HG03025 (cell line): ENCODE data around the gene CSRNP3.

ENCODE experiments used
- ATAC-seq: cut with Tn5 transposase; IDR thresholded peaks from one replicate; pipeline ENCODE4 v1.9.1; 2021; ENCODE audit warnings: mild to moderate bottlenecking, moderate library complexity; ENCODE audit not compliant: unreplicated experiment, low FRiP score

CSRNP3 gene

GRCh38 chr2:165470361-165470760 lies 863 bp downstream of the CSRNP3 start:
- ATAC-seq = no peak

- ATAC-seq = no peak
These were observed 2.0 kb downstream of the CSRNP3 start for GRCh38 chr2:165471349-165471950.

GRCh38 chr2:165472922-165473321 lies 3.4 kb downstream of the CSRNP3 start:
- ATAC-seq = no peak

DNA sequence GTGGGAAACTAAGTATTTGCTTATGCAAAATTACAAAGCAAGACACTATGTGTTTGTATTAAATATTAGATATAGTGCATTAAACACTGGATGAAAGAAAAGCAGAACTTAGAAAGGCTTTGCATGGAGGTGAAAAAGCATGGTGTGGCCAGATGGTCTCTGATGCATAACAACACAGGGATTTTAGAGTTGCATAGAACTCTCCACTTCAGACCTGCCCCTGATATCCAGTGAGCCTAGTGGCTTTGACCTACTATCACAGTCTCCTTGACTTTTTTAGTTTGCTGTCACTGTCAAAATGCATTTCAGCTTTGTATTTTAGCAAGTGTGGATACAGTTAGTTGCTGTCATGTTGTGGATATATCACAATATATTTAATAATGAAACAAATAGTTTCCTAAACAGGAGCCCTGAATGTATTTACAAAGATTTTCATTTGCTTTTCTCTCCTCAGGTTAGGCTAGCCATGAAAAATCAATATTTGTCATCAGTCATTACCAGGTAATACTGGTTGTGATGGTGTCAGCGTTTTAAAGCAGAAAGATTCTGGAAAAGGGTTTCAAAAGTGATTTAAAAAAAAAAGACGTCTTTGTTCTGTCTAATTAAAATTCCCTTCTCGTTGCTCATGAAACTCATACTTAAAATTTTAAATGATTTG lies 5.2 kb downstream of the CSRNP3 start:
- no peak for ATAC-seq

DNA sequence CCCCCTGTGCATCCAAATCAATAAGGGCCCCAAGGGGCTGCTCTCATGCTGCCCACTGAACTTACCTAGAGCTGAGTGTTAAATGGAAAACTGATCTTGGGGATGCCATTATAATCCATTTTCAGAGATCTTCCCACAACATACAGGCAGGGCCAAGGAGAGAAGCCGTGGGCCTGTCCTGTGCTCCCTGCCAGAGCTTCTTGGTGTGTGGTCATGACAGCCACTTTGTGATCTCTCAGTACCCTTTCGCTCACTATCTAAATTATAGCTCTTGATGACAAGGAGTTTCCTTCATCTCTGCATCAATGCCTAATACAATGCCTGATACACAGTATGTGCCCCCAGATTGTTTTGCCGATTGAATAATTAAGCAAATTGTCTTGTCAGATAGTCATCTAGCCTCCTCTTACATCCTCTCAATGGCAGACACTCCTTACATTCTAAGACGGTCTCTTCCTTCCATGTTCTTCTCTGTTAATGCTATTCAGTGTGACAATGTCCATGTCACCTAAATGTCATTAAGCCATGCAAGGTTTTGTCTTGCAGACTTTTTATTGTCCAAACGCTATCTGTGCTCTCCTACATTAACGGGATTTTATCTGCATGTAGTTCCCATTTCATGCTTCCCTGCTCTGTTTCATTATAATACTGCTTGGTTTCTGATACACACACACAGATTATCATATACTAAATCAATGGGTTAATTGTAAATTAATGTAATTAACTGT lies 5.9 kb downstream of the CSRNP3 start:
- no peak for ATAC-seq

DNA sequence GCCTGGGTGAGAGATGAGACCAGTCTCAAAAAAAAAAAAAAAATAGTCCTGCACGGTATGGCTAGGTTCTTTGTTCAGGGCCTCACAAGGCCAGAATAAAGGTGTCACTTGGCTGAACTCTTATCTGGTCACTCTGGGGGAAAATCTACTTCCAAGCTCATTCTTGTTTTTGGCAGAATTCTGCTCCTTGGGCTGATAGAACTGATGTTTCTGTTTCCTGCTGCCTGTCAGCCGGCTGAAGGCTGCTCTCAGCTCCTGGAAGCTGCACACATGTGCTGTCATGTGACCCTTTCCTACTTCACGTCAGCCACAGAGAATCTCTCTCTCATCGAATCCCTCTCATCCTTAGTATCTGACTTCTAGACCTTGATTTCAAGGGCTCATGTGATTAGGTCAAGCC lies 10.4 kb downstream of the CSRNP3 start:
- ATAC-seq = no peak

DNA sequence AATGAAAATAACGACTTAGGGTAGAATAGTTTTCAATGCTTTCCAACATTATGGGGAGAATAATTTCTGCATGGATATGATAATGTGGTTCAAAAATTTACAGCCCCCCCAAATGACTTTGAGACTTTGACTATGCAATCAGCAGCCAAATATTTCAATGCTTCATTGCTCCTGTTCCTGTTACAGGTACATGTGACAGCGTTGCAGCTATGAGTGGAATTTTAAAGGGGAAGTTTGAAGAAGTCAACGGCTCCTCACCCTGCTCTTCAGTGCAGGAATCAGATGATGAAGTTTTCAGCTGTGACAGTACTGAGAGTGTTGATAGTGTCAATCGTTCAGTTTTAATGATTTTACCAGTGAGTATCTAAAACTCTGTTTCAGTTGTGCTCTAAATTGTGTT lies 25.1 kb downstream of the CSRNP3 start:
- no peak for ATAC-seq

GRCh38 chr2:165497659-165498317 lies 28.3 kb downstream of the CSRNP3 start:
- ATAC-seq = no peak

DNA sequence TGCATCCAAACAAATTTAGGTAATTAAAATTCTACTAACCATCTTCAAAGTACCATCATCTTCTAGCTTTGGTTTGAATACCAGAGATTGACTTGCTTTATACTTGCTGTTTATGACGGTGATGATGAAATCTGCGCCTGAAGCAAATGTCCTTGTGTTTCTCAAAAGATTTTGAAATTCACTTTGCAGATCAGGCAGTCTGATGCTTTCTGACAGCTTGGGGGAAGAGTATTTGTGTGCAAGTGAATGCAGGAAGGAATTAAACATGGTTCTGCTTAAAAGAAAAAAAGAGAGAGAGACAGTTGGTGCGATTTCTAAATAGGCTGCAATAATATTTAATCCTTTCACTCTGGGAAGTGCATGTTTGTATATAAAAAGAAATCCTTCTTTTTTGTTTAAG lies 29.6 kb downstream of the CSRNP3 start:
- no peak for ATAC-seq

- ATAC-seq = no peak
These were observed 30.5 kb downstream of the CSRNP3 start for GRCh38 chr2:165500001-165500400.

DNA sequence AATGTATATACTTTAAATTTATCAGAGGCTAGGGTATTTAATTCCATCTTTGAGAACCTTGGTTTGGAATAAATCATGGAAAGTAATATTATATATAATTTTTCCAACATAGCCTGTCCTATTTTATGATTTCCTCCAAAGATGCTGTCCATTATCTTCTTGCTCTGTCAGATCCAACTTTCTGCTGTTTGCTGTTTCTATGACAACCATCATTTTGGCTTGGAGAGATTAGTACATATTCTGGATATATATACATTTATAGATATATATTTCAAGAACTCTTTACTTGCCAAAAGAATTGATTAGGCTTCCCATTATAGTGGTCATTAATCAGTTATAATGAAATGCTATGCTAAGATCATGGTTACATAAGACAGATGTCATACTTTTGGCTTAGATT lies 31.3 kb downstream of the CSRNP3 start:
- ATAC-seq = no peak

DNA sequence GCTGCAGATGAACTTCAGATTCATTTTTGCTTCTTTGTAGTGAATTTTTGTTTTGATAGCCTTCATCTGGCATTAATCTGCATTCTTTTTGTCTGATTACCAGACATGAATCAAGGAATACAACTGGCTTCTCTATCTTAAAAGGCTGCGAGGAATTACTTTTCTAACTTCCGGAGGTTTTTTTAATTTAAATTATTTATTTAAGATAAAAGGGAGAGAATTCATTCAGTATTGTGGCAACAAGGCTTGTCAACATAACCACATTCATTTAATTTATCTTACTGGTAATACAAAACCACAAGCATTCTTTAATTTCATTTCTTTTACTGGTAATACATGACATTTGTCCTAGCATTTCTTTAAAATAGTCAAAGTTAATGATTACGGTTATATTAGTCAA lies 36.0 kb downstream of the CSRNP3 start:
- ATAC-seq = no peak

DNA sequence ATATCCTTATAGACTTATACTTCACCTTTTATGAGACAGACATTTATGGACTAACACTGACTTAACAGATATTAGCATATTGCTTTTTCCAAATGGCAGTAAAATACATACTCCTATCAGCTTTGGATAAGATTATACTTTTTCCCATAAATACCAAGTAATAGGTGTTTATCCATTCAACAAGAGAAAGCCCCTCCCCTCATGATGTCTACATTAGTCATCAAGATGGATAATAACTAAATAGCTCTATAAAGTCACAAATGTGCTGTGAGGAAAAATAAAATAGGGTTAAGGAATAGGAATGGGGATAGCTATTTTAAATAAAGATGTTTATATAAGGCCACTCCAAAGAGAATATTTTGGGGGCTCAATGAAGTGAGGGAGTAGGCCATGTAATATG lies 39.4 kb downstream of the CSRNP3 start:
- ATAC-seq = no peak

DNA sequence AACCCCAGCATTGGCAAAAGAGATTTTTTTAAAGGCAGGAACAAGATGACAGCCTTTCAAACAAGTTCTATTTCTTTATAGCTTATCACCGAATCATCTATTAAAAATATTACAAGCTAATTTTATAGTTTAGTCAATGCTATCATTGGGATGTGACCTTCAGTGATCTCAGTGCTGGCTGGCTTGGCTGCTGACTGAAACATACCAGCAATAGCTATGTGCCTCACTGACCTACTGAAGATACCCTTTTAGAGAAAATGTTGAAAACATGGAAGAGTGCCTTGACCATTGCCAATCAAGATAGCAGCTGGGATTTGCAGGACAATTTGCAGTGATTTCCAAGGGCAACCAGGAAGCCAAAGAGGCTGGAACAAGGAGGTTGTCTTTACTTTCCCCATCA lies 44.0 kb downstream of the CSRNP3 start:
- ATAC-seq = no peak

- no peak for ATAC-seq
These were observed 49.1 kb downstream of the CSRNP3 start for GRCh38 chr2:165518611-165519010.

DNA sequence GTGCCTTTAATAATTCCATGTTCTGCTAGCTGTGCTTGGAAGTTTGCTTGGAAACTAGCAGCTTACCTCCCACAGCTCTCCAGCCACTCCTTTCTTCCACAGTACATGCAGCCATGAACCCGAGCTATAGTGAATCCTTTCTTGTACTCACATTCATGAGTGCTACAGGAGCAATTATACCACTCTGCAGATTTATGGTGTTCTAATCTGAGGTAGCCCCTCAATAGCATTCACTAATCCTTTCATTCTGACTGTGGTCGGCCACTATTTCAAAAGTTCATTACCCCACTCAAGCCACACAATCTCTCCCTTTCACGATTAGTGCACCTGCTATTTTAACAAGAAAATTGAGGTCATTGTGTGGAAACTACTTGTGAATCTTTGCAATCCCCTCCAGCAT lies 53.2 kb downstream of the CSRNP3 start:
- no peak for ATAC-seq

DNA sequence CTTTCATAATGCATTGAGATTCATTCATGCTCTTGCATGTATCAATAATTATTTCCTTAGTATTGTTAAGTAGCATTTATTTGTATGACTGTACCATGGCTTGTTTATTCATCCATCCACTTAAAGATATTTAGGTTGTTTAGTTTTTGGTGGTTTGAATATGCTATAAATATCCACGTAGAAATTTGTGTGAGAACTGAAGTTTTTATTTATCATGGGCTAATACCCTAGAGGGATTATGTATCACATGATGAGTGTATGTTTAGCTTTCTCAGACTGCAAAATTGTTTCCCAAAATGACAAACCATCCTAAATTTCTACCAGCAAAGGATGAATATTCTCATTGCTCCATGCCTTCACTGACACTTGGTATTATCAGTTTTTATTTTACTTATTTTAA lies 55.2 kb downstream of the CSRNP3 start:
- ATAC-seq = no peak

- ATAC-seq = no peak
These were observed 59.2 kb downstream of the CSRNP3 start for GRCh38 chr2:165528691-165529090.

DNA sequence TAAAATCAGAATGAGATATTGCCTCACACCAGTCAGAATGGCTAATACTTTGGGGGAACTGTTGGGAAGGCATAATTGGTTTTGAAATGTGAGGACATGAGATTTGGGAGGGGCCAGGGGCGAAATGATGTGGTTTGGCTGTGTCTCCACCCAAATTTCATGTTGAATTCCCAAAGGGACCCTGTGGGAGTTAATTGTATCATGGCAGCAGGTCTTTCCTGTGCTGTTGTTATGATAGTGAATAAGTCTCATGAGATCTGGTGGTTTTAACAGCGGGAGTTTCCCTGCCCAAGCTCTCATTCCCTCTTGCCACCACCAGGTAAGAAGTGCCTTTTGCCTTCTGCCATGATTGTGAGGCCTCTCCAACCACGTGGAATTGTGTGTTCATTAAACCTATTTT lies 59.6 kb downstream of the CSRNP3 start:
- no peak for ATAC-seq

DNA sequence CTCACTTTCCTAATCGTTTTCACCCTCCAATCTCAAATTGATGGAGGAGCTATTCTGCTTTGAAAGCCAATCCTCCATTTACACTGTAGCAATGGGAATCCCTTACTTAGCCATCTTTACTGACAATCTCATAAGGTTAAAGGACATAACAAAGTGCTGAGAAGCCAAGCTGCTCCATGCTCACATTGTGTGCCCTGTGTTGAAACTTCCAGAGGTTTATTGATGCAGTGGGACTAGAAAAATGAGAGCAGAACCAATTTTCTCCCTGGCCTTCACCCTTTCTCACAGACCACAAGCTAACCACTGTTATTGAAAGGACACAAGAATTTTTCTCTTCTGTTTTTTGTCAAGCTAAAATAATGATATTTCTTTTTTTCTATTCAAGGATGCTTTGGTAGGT lies 63.8 kb downstream of the CSRNP3 start:
- ATAC-seq = no peak

GRCh38 chr2:165535471-165535870 lies 66.0 kb downstream of the CSRNP3 start:
- no peak for ATAC-seq
